Keratinocyte (primary cell): ENCODE results near the gene PLA2G15. TPM values are rescaled to one million over a fixed set of nuclear protein-coding genes. Genes with fewer than 3 reads are reported as not detected.

Experiments
- DNase-seq: peaks from one replicate; pipeline ENCODE4 v3.0.0-alpha.2; 2011; ENCODE audit warnings: low read depth, missing footprints, low spot score
- FAIRE-seq: peaks from 2 replicates; lab custom pipeline; 2011; peaks lifted over from hg19 to GRCh38; lab: Jason Lieb, UNC
- H2AFZ ChIP-seq: 2 replicates; pipeline ENCODE4 v1.6.0; 2012; ENCODE audit warnings: low read length, control low read depth, inconsistent platforms; ENCODE audit not compliant: control insufficient read depth
- H3K27ac ChIP-seq: 2 replicates; pipeline ENCODE4 v1.5.1; 2011; ENCODE audit warnings: low read length; ENCODE audit not compliant: control insufficient read depth, insufficient read depth
- H3K27me3 ChIP-seq: 3 replicates; pipeline ENCODE4 v1.6.0; 2011; ENCODE audit warnings: low read length; ENCODE audit not compliant: control insufficient read depth, insufficient read depth; ENCODE audit errors: extremely low read depth
- H3K36me3 ChIP-seq, 2 experiments: 2 replicates in 1 of 2; 3 replicates in 1 of 2; pipeline ENCODE4 v1.5.1; 2011; ENCODE audit warnings: low read length in 2 of 2, mild to moderate bottlenecking in 1 of 2; ENCODE audit not compliant: control insufficient read depth in 2 of 2, insufficient read depth in 2 of 2; ENCODE audit errors: extremely low read depth in 1 of 2
- H3K4me1 ChIP-seq: 3 replicates; pipeline ENCODE4 v1.5.1; 2011; ENCODE audit warnings: low read length; ENCODE audit not compliant: control insufficient read depth, insufficient read depth; ENCODE audit errors: extremely low read depth
- H3K4me2 ChIP-seq: 3 replicates; pipeline ENCODE4 v1.6.0; 2011; ENCODE audit warnings: low read depth, low read length; ENCODE audit not compliant: control insufficient read depth, insufficient read depth; ENCODE audit errors: extremely low read depth
- H3K4me3 ChIP-seq, 3 experiments: fragments of 200-600 bp in 1 of 3; sonication (generic) in 1 of 3; 2 replicates in 2 of 3; 3 replicates in 1 of 3; pipeline ENCODE4 v1.5.1; 2011 to 2016; ENCODE audit warnings: low read length in 3 of 3, mild to moderate bottlenecking in 3 of 3, control low read depth in 2 of 3, inconsistent platforms in 1 of 3, low read depth in 1 of 3, mixed read lengths in 1 of 3, mixed run types in 1 of 3, moderate library complexity in 1 of 3; ENCODE audit not compliant: control insufficient read depth in 2 of 3, insufficient read depth in 2 of 3; ENCODE audit errors: extremely low read depth in 1 of 3
- H3K79me2 ChIP-seq: 2 replicates; pipeline ENCODE4 v1.6.0; 2012; ENCODE audit warnings: low read length; ENCODE audit not compliant: control insufficient read depth, insufficient read depth
- H3K9ac ChIP-seq: 3 replicates; pipeline ENCODE4 v1.6.0; 2011; ENCODE audit warnings: low read length; ENCODE audit not compliant: control insufficient read depth, insufficient read depth; ENCODE audit errors: extremely low read depth
- H3K9me1 ChIP-seq: 3 replicates; pipeline ENCODE4 v1.6.0; 2011; ENCODE audit warnings: low read length; ENCODE audit not compliant: control insufficient read depth, insufficient read depth; ENCODE audit errors: extremely low read depth
- H3K9me3 ChIP-seq: 2 replicates; pipeline ENCODE4 v1.5.1; 2012; ENCODE audit warnings: low read depth, low read length; ENCODE audit not compliant: control insufficient read depth
- H4K20me1 ChIP-seq: 3 replicates; pipeline ENCODE4 v1.6.0; 2011; ENCODE audit warnings: low read length; ENCODE audit not compliant: control insufficient read depth, insufficient read depth; ENCODE audit errors: extremely low read depth
- CTCF ChIP-seq, 3 experiments: IDR thresholded peaks in 1 of 3; conservative IDR thresholded peaks in 1 of 3; optimal IDR thresholded peaks in 1 of 3; 2 replicates in 2 of 3; 3 replicates in 1 of 3; pipeline versions ENCODE3 to v1.5.1; 2011; ENCODE audit warnings: low read length in 3 of 3, mild to moderate bottlenecking in 3 of 3, moderate library complexity in 2 of 3, control low read depth in 1 of 3, inconsistent platforms in 1 of 3; ENCODE audit not compliant: insufficient read depth in 2 of 3; ENCODE audit errors: extremely low read depth in 1 of 3
- EZH2 ChIP-seq: IDR thresholded peaks from one replicate; pipeline ENCODE4 v1.6.1; 2012; ENCODE audit warnings: inconsistent platforms, mild to moderate bottlenecking, low read length, moderate library complexity
- dilution Hi-C: fragments of 300-500 bp; cut with MboI; formaldehyde crosslinking; loops from one replicate; pipeline ENCODE4 v1.7.0; 2020; ENCODE audit warnings: low sequenced_read_pairs; ENCODE audit not compliant: extremely low pct_ligation_motif_present
- polyA plus RNA-seq, 5 experiments: library from polyadenylated mRNA; depleted of rRNA in 3 of 5; stranded (reverse) in 3 of 5; stranded (forward) in 1 of 5; unstranded in 1 of 5; fragments of >200 nt; gene quantifications; 1 replicate in 1 of 5; 2 replicates in 3 of 5; 3 replicates in 1 of 5; pipeline versions ENCODE4 v1.2.1 to v1.2.3, GENCODE V29; 2011 to 2012; ENCODE audit warnings: missing spikeins in 2 of 5, low read depth in 1 of 5, low replicate concordance in 1 of 5

Gene PLA2G15
- polyA plus RNA-seq, 1 donor (not counting 4 experiments of a cell fraction or from before 2014, with no cell fraction given), result 9.2 TPM

GRCh38 chr16:68292425-68292824 lies 47.3 kb downstream of the PLA2G15 start:
- no peaks in the 10 kb centered on the region for H3K9me3 ChIP-seq
- peaks cover 2% of the 10 kb centered on the region for H3K9me1 ChIP-seq
- H3K27me3 ChIP-seq, result no peaks in the 10 kb centered on the region
- no peak overlapping the region for H2AFZ ChIP-seq
- H4K20me1 ChIP-seq, result no peaks in the 10 kb centered on the region
- H3K9ac ChIP-seq, result no peak overlapping the region
- TF ChIP-seq EZH2 (no peak), CTCF (optimal IDR thresholded peaks at IDR 0.05 in 1 of 3, IDR thresholded peaks at IDR 0.05 in 1 of 3, conservative IDR thresholded peaks at IDR 0.05 in 1 of 3; ENCODE audit: extremely low read depth in 1 of 3, insufficient read depth in 2 of 3, low read length in 3 of 3) (no peak)
- no peak overlapping the region for H3K4me3 ChIP-seq
- DNase-seq, result no peak
- FAIRE-seq, result no peak
- H3K4me2 ChIP-seq, result no peak overlapping the region
- H3K79me2 ChIP-seq, result no peaks in the 10 kb centered on the region
- dilution Hi-C loops, result no loop called here
- H3K4me1 ChIP-seq, result peaks cover 6% of the 10 kb centered on the region
- peaks cover 36 to 45% of the 10 kb centered on the region in 2 experiments for H3K36me3 ChIP-seq
- H3K27ac ChIP-seq, result no peak overlapping the region

- DNase-seq, result no peak
- Histone ChIP-seq H3K4me2 (no peak overlapping the region), H4K20me1 (peaks cover 9% of the 10 kb centered on the region), H2AFZ (no peak overlapping the region), H3K27me3 (no peaks in the 10 kb centered on the region), H3K4me1 (peaks cover 35% of the 10 kb centered on the region), H3K79me2 (no peaks in the 10 kb centered on the region), H3K9me3 (no peaks in the 10 kb centered on the region), H3K4me3 (no peak overlapping the region), H3K27ac (no peak overlapping the region), H3K36me3 (peaks cover 25 to 57% of the 10 kb centered on the region in 2 experiments), H3K9me1 (no peaks in the 10 kb centered on the region), H3K9ac (no peak overlapping the region)
- TF ChIP-seq CTCF (optimal IDR thresholded peaks at IDR 0.05 in 1 of 3, IDR thresholded peaks at IDR 0.05 in 1 of 3, conservative IDR thresholded peaks at IDR 0.05 in 1 of 3; ENCODE audit: extremely low read depth in 1 of 3, insufficient read depth in 2 of 3, low read length in 3 of 3) (no peak), EZH2 (no peak)
- no peak for FAIRE-seq
- dilution Hi-C loops, result no loop called here
Observed at GRCh38 chr16:68296291-68296690, 51.1 kb downstream of the PLA2G15 start.
